ENCODE measurements around the gene CCDC171. TPM values are rescaled to one million over a fixed set of nuclear protein-coding genes. Genes with fewer than 3 reads are reported as not detected.

Gene CCDC171
- total RNA-seq, 1 experiment from 2014 or later: 2.4 TPM

- no peak overlapping the region for H3K23ac ChIP-seq (ENCODE audit: insufficient read length, low read depth, low read length)
- no peaks in the 10 kb centered on the region for H3K9me3 ChIP-seq (ENCODE audit: control insufficient read depth, low read depth, low read length)
- no peak overlapping the region for H3K4ac ChIP-seq (ENCODE audit: low read depth, low read length)
- no peak overlapping the region for H3K4me2 ChIP-seq (ENCODE audit: insufficient read depth, insufficient read length, low read length)
- H2BK5ac ChIP-seq (ENCODE audit: insufficient read length, low read length): no peak overlapping the region
- no peak overlapping the region for H2AK5ac ChIP-seq (ENCODE audit: insufficient read length, low read length)
- no peak overlapping the region for H3T11ph ChIP-seq (ENCODE audit: low read length)
- no peak for DNase-seq
- no peak for TF ChIP-seq CTCF (conservative IDR thresholded peaks at IDR 0.05)
- no peak overlapping the region for H4K8ac ChIP-seq (replicated peaks; ENCODE audit: insufficient read length, low read depth, low read length)
- Mint-ChIP-seq H3K36me3 (ENCODE audit: insufficient read depth in 1 of 3, low read depth in 3 of 3) (no peaks in the 10 kb centered on the region; a peak in 1 of 7 replicates), H3K4me1 (no peaks in the 10 kb centered on the region), H3K27me3 (ENCODE audit: low read depth) (no peaks in the 10 kb centered on the region), H3K27ac (no peak overlapping the region), H3K9me3 (no peaks in the 10 kb centered on the region), H3K4me3 (no peak overlapping the region)
- no peak overlapping the region for H4K5ac ChIP-seq (ENCODE audit: insufficient read length, low read depth, low read length)
- no peak overlapping the region for H2AFZ ChIP-seq (ENCODE audit: low read length)
- H3K79me2 ChIP-seq (ENCODE audit: insufficient read depth, low read length): no peaks in the 10 kb centered on the region
- no peak overlapping the region for H3K9ac ChIP-seq (ENCODE audit: extremely low read depth, insufficient read length, low read length)
- H2BK12ac ChIP-seq (ENCODE audit: insufficient read length, low read depth, low read length): no peak overlapping the region
- no peak overlapping the region for H2BK120ac ChIP-seq (ENCODE audit: low read depth, low read length, poor library complexity, severe bottlenecking)
- no peaks in the 10 kb centered on the region for H4K20me1 ChIP-seq (ENCODE audit: control insufficient read depth, insufficient read depth, insufficient read length)
- no peaks in the 10 kb centered on the region for H3K23me2 ChIP-seq (ENCODE audit: insufficient read length, low read depth, low read length, poor library complexity, severe bottlenecking)
- no peak overlapping the region for H3K14ac ChIP-seq (ENCODE audit: insufficient read depth, low read length)
- H3K79me1 ChIP-seq (ENCODE audit: insufficient read depth, low read depth, low read length, poor library complexity, severe bottlenecking): no peaks in the 10 kb centered on the region
- no peak overlapping the region for H4K91ac ChIP-seq (ENCODE audit: insufficient read length, low read depth, low read length)
- H3K27ac ChIP-seq (ENCODE audit: insufficient read length, low read depth, low read length): no peak overlapping the region
- H3K4me1 ChIP-seq (ENCODE audit: insufficient read depth, low read length): no peaks in the 10 kb centered on the region
- no peaks in the 10 kb centered on the region for H3K27me3 ChIP-seq (ENCODE audit: insufficient read depth, low read length)
- H2BK20ac ChIP-seq (ENCODE audit: low read depth, low read length, poor library complexity, severe bottlenecking): no peak overlapping the region
- no peak overlapping the region for H3K18ac ChIP-seq (ENCODE audit: insufficient read length, low read depth, low read length)
- no peak overlapping the region for H2BK15ac ChIP-seq (ENCODE audit: low read depth, low read length)
- H3K56ac ChIP-seq (ENCODE audit: insufficient read length, low read depth, low read length): no peak overlapping the region
Observed at GRCh38 chr9:15755660-15756059, 202.8 kb downstream of the CCDC171 start.

All from H9 (cell line).